ENCODE results near the gene TGIF1.

The TGIF1 gene

DNA sequence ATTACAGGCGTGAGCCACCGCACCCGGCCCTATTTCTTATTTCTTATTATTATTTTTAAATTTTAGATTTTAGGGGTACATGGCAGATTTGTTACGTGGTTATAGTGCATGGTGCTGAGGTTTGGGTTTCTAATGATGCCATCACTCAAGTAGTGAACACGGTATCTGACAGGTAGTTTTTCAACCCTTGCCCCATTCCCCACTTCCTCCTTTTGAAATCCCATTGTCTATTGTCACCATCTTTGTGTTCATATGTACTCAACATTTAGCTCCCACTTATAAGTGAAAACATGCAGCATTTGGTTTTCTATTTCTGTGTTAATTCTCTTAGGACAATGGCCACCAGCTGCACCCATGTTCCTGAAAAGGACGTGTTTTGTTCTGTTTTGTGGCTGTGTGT lies 39.5 kb downstream of the TGIF1 start:
- H3K27me3 Mint-ChIP-seq (ENCODE audit: low read depth): no peaks in the 10 kb centered on the region
- TF ChIP-seq, protein P1, sequence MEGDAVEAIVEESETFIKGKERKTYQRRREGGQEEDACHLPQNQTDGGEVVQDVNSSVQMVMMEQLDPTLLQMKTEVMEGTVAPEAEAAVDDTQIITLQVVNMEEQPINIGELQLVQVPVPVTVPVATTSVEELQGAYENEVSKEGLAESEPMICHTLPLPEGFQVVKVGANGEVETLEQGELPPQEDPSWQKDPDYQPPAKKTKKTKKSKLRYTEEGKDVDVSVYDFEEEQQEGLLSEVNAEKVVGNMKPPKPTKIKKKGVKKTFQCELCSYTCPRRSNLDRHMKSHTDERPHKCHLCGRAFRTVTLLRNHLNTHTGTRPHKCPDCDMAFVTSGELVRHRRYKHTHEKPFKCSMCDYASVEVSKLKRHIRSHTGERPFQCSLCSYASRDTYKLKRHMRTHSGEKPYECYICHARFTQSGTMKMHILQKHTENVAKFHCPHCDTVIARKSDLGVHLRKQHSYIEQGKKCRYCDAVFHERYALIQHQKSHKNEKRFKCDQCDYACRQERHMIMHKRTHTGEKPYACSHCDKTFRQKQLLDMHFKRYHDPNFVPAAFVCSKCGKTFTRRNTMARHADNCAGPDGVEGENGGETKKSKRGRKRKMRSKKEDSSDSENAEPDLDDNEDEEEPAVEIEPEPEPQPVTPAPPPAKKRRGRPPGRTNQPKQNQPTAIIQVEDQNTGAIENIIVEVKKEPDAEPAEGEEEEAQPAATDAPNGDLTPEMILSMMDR (IDR thresholded peaks at IDR 0.05; ENCODE audit: unreplicated experiment in 3 of 3): no peak
- H3K4me3 Mint-ChIP-seq: no peak overlapping the region
- peaks cover 16% of the 10 kb centered on the region for H3K4me1 Mint-ChIP-seq
- no peaks in the 10 kb centered on the region for H3K36me3 Mint-ChIP-seq (ENCODE audit: low read depth)
- no peaks in the 10 kb centered on the region for H3K9me3 Mint-ChIP-seq
- H3K27ac Mint-ChIP-seq: no peak overlapping the region

DNA sequence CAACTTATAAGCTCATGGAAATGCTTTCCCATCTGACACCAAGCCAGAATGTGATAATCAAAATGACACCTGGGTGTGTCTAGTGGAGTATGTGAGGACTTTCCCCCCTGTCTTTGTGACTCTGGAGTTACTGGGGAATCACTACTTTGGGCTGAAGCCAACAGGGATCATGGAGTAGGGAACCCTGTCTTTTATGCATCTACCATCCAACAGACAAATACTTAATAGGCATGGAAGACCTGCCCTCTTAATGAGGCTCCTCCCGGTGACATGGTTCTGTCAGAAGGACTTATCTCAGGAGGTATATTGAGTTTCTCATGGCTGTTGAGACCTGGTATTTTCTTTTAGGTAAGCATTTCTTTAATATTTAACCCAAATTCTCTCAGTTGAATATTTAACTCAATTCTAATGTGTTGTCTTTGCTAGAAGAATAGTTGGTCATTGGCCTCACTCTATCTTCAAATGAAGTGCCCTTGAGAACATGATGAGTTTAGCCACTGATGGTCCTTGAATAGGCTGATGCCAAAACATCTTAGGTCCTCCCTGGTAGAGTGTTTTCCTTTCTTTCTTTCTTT lies 42.1 kb downstream of the TGIF1 start:
- Mint-ChIP-seq H3K27ac (peak overlapping the region; percentile 68 to 82 (median 78)), H3K27me3 (ENCODE audit: low read depth) (no peaks in the 10 kb centered on the region), H3K9me3 (no peaks in the 10 kb centered on the region), H3K4me1 (peaks cover 5% of the 10 kb centered on the region), H3K36me3 (ENCODE audit: low read depth) (no peaks in the 10 kb centered on the region), H3K4me3 (no peak overlapping the region)
- TF ChIP-seq, protein P1 (IDR thresholded peaks at IDR 0.05; ENCODE audit: unreplicated experiment in 3 of 3): no peak

DNA sequence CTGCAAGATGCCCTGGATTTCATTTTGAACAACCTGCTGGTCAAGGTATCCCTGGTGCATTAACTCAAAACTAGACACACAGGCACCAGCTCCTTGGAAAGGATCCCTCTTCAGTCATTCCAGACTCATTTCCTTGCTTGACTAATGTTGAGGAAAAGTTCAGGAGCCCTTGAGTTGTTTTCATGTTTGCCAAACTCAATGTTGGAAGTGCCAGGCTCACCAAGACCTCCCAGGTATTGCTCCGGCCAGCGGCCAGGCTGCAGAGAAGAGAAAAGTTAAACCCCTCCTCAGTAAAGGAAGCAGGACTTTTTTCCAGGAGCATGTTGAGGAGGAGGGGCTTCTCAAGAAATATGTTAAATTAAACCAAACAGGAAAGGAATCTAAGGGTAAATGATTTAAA lies 42.7 kb downstream of the TGIF1 start:
- Mint-ChIP-seq H3K4me1 (peaks cover 5% of the 10 kb centered on the region), H3K27ac (peak overlapping the region in 2 of 3 experiments; percentile 68 to 82), H3K4me3 (no peak overlapping the region), H3K36me3 (ENCODE audit: low read depth) (no peaks in the 10 kb centered on the region), H3K27me3 (ENCODE audit: low read depth) (peaks cover 3% of the 10 kb centered on the region), H3K9me3 (no peaks in the 10 kb centered on the region)
- TF ChIP-seq, protein P1 (IDR thresholded peaks at IDR 0.05; ENCODE audit: unreplicated experiment in 3 of 3): no peak

DNA sequence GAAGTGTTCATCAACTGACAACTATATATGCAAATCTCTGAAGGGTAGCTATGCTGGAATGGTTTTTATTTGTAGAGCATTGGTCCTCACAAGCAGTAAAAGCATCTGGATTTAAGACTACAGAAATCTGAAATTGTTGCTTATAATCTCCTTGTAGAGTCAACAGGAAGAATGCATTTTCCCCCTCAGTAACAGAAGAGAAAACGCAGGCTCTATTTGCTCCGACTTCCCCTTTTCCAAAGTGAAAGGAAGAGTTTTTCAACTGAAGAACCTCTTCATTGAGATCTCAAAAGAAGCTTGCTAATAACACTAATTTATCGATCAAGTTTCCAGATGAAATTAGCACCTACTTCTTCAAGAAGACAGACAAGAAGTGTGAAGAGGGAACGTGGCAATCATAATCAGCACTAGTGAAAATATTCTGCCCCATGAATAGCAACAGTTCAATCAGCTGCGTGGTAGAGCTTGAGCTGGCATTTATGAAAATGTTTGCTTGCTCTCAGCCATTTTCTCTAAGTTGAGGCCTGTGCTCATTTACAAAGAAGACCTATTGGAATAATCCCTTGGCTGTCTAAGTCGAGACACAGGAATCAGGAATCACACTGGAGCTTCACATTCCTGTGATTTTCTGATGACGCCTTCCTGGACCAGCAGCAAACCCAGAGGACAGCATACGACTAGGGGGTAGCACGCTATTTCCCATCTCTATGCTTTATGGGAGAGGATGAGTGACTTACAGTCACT lies 43.7 kb downstream of the TGIF1 start:
- TF ChIP-seq, protein P1 (IDR thresholded peaks at IDR 0.05; ENCODE audit: unreplicated experiment in 3 of 3): no peak
- Mint-ChIP-seq H3K4me1 (peaks cover 5% of the 10 kb centered on the region), H3K27ac (no peak overlapping the region), H3K4me3 (no peak overlapping the region), H3K27me3 (ENCODE audit: low read depth) (peaks cover 13% of the 10 kb centered on the region), H3K9me3 (no peaks in the 10 kb centered on the region), H3K36me3 (ENCODE audit: low read depth) (no peaks in the 10 kb centered on the region)

DNA sequence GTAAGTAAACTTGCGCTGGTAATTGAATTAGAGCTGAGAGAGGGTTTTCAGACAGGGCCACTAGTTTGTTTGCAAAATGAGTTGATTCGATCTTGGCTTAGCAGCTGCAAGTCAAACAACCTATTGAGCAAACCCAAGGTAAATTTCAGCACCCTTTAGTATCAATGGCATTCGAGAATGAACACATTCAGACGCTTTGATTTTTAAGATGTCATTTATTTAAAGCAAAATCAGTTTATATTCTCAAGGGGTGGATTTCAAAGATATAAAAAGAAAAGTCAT lies 44.2 kb downstream of the TGIF1 start:
- Mint-ChIP-seq H3K4me1 (peaks cover 5% of the 10 kb centered on the region), H3K27me3 (ENCODE audit: low read depth) (peaks cover 16% of the 10 kb centered on the region), H3K9me3 (no peaks in the 10 kb centered on the region), H3K4me3 (no peak overlapping the region), H3K36me3 (ENCODE audit: low read depth) (no peaks in the 10 kb centered on the region), H3K27ac (no peak overlapping the region)
- TF ChIP-seq, protein P1 (IDR thresholded peaks at IDR 0.05; ENCODE audit: unreplicated experiment in 3 of 3): no peak

DNA sequence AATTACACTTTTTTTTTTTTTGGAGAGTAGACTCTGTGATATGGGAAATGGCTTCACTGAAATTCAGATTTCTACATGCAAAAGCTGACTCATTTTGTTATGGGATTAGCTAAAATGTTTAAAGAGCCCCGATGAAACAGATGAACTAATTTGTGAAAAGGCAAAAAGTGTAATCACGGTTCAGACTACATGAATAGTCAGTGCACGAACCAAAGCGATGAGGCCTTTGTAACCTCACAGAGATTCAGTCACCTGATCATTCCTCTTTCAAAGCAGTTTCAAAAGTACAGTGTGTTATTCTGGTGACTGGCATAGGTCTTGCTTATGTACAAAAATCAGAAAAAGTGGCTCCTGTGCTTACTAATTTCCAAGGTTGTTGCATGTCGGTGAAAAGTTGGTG lies 44.6 kb downstream of the TGIF1 start:
- Mint-ChIP-seq H3K27me3 (ENCODE audit: low read depth) (peaks cover 20% of the 10 kb centered on the region), H3K27ac (peak overlapping the region in 1 of 3 experiments; percentile 70), H3K4me3 (no peak overlapping the region), H3K4me1 (peaks cover 8% of the 10 kb centered on the region), H3K9me3 (no peaks in the 10 kb centered on the region), H3K36me3 (ENCODE audit: low read depth) (no peaks in the 10 kb centered on the region)
- TF ChIP-seq, protein P1 (IDR thresholded peaks at IDR 0.05; ENCODE audit: unreplicated experiment in 3 of 3): no peak
